Peyer's patch (tissue), 4 donors: ENCODE results near the gene GAB1. TPM values are rescaled to one million over a fixed set of nuclear protein-coding genes. Genes with fewer than 3 reads are reported as not detected.

ENCODE experiments used
- DNase-seq, 3 donors: peaks; one replicate each; pipeline ENCODE4 v3.0.0-alpha.2; 2017 to 2019
- H3K27ac ChIP-seq, 4 donors: fragments of 200-600 bp; sonication (generic); one replicate each; pipeline ENCODE4 v1.5.1; 2016 to 2019
- H3K27me3 ChIP-seq, 2 donors: fragments of 200-600 bp; sonication (generic); one replicate each; pipeline ENCODE4 v1.5.1; 2019
- H3K36me3 ChIP-seq, 3 donors: fragments of 200-600 bp; sonication (generic); one replicate each; pipeline ENCODE4 v1.5.1; 2016 to 2019
- H3K4me1 ChIP-seq, 4 donors: fragments of 200-600 bp; sonication (generic); one replicate each; pipeline ENCODE4 v1.5.1; 2016 to 2019
- H3K4me3 ChIP-seq, 4 donors: fragments of 200-600 bp; sonication (generic); 1 replicate in 3 of 4; 2 replicates in 1 of 4; pipeline ENCODE4 v1.5.1; 2016 to 2019; ENCODE audit warnings: mild to moderate bottlenecking in 1 of 4
- H3K9me3 ChIP-seq, 4 donors: fragments of 200-600 bp; sonication (generic); one replicate each; pipeline ENCODE4 v1.5.1; 2016 to 2019; ENCODE audit warnings: mild to moderate bottlenecking in 1 of 4
- CTCF ChIP-seq, 6 experiments: fragments of 450-650 bp in 4 of 6; fragments of 200-600 bp in 2 of 6; sonication (generic) in 1 of 6; IDR thresholded peaks; one replicate each; pipeline ENCODE4 v1.5.1; 2017 to 2019; ENCODE audit warnings: antibody characterized with exemption in 6 of 6, mild to moderate bottlenecking in 3 of 6, moderate library complexity in 1 of 6
- POLR2A ChIP-seq, 2 donors: fragments of 450-650 bp; IDR thresholded peaks; one replicate each; pipeline ENCODE4 v1.5.1; 2017; ENCODE audit warnings: antibody characterized with exemption in 2 of 2, mild to moderate bottlenecking in 2 of 2, moderate library complexity in 2 of 2
- total RNA-seq, 4 donors: library from RNA; depleted of rRNA; stranded (reverse); fragments of >200 nt; gene quantifications; one replicate each; pipeline ENCODE4 v1.1.0, GENCODE V29; 2016

GAB1 gene
- total RNA-seq, 4 donors from 2014 or later: 31.9 to 76.7 (median 40.5) TPM

- Histone ChIP-seq H3K4me1 (no peaks in the 10 kb centered on the region), H3K27me3 (no peaks in the 10 kb centered on the region), H3K27ac (no peak overlapping the region), H3K4me3 (no peak overlapping the region), H3K36me3 (no peaks in the 10 kb centered on the region), H3K9me3 (no peaks in the 10 kb centered on the region)
- TF ChIP-seq POLR2A (IDR thresholded peaks at IDR 0.05) (no peak), CTCF (IDR thresholded peaks at IDR 0.05) (no peak)
- no peak for DNase-seq
Measured at GRCh38 chr4:143306788-143307187, 29.9 kb upstream of the GAB1 start.

- Histone ChIP-seq H3K36me3 (no peaks in the 10 kb centered on the region), H3K4me1 (no peaks in the 10 kb centered on the region), H3K9me3 (no peaks in the 10 kb centered on the region), H3K4me3 (no peak overlapping the region), H3K27me3 (no peaks in the 10 kb centered on the region), H3K27ac (no peak overlapping the region)
- TF ChIP-seq POLR2A (IDR thresholded peaks at IDR 0.05) (no peak), CTCF (IDR thresholded peaks at IDR 0.05) (no peak)
- DNase-seq: peak in 1 of 3 donors; percentile 47
Measured at GRCh38 chr4:143307531-143307930, 29.1 kb upstream of the GAB1 start.

- Histone ChIP-seq H3K9me3 (no peaks in the 10 kb centered on the region), H3K4me3 (no peak overlapping the region), H3K36me3 (no peaks in the 10 kb centered on the region), H3K27ac (no peak overlapping the region), H3K4me1 (no peaks in the 10 kb centered on the region), H3K27me3 (no peaks in the 10 kb centered on the region)
- TF ChIP-seq POLR2A (IDR thresholded peaks at IDR 0.05) (no peak), CTCF (IDR thresholded peaks at IDR 0.05) (no peak)
- DNase-seq: no peak
Measured at GRCh38 chr4:143308377-143308776, 28.3 kb upstream of the GAB1 start.

GRCh38 chr4:143311924-143312323, 24.8 kb upstream of the GAB1 start:
- no peak for DNase-seq
- H3K27me3 ChIP-seq: no peaks in the 10 kb centered on the region
- H3K27ac ChIP-seq: no peak overlapping the region
- TF ChIP-seq POLR2A (IDR thresholded peaks at IDR 0.05) (no peak), CTCF (IDR thresholded peaks at IDR 0.05) (no peak)
- H3K9me3 ChIP-seq: no peaks in the 10 kb centered on the region
- H3K4me3 ChIP-seq: no peak overlapping the region
- H3K4me1 ChIP-seq: no peaks in the 10 kb centered on the region
- H3K36me3 ChIP-seq: no peaks in the 10 kb centered on the region

- no peaks in the 10 kb centered on the region for H3K4me1 ChIP-seq
- no peaks in the 10 kb centered on the region for H3K36me3 ChIP-seq
- no peak overlapping the region for H3K27ac ChIP-seq
- TF ChIP-seq POLR2A (IDR thresholded peaks at IDR 0.05): no peak
- no peak for TF ChIP-seq CTCF (IDR thresholded peaks at IDR 0.05)
- no peaks in the 10 kb centered on the region for H3K9me3 ChIP-seq
- no peaks in the 10 kb centered on the region for H3K27me3 ChIP-seq
- H3K4me3 ChIP-seq: no peak overlapping the region
- DNase-seq: no peak
Measured at GRCh38 chr4:143313521-143313920, 23.2 kb upstream of the GAB1 start.

- TF ChIP-seq CTCF (IDR thresholded peaks at IDR 0.05): no peak
- TF ChIP-seq POLR2A (IDR thresholded peaks at IDR 0.05): no peak
- no peak overlapping the region for H3K27ac ChIP-seq
Measured at GRCh38 chr4:143313996-143314395, 22.7 kb upstream of the GAB1 start.

More at GRCh38 chr4:143313996-143314395, 22.7 kb upstream of the GAB1 start:
- DNase-seq: no peak
- no peaks in the 10 kb centered on the region for H3K36me3 ChIP-seq
- H3K27me3 ChIP-seq: no peaks in the 10 kb centered on the region
- no peaks in the 10 kb centered on the region for H3K4me1 ChIP-seq
- no peak overlapping the region for H3K4me3 ChIP-seq
- no peaks in the 10 kb centered on the region for H3K9me3 ChIP-seq
